Lower lobe of right lung (tissue), 2 donors: ENCODE data around the gene RAD51B. TPM values are rescaled to one million over a fixed set of nuclear protein-coding genes. Genes with fewer than 3 reads are reported as not detected.
A peak's percentile ranks its signal among the peaks of the same experiment; 100 is the strongest.

Experiments
- ATAC-seq, 2 donors: fragments of 200-7000 bp; cut with Tn5 transposase; one replicate each; pipeline ENCODE4 v1.9.1; 2020 to 2022; ENCODE audit warnings: mild to moderate bottlenecking in 2 of 2, moderate library complexity in 2 of 2
- DNase-seq: peaks from one replicate; pipeline ENCODE4 v3.0.0-alpha.2; 2020
- H3K27ac ChIP-seq: fragments of 200-600 bp; one replicate; pipeline ENCODE4 v1.8.0; 2022
- H3K27me3 ChIP-seq: fragments of 200-600 bp; one replicate; pipeline ENCODE4 v1.8.0; 2022; ENCODE audit warnings: low read depth
- H3K36me3 ChIP-seq: fragments of 200-600 bp; one replicate; pipeline ENCODE4 v1.8.0; 2022; ENCODE audit warnings: mild to moderate bottlenecking
- H3K4me1 ChIP-seq: fragments of 200-600 bp; one replicate; pipeline ENCODE4 v1.8.0; 2022
- H3K4me3 ChIP-seq: fragments of 200-600 bp; one replicate; pipeline ENCODE4 v1.8.0; 2022; ENCODE audit warnings: mild to moderate bottlenecking
- H3K9me3 ChIP-seq: fragments of 200-600 bp; one replicate; pipeline ENCODE4 v1.8.0; 2022
- CTCF ChIP-seq: fragments of 200-600 bp; IDR thresholded peaks from one replicate; pipeline ENCODE4 v1.8.0; 2022; ENCODE audit warnings: antibody characterized with exemption, mild to moderate bottlenecking
- intact Hi-C: fragments of 100-400 bp; cut with DNase I; formaldehyde crosslinking; loops from one replicate; pipeline ENCODE4 v1.11.0; 2022
- total RNA-seq: library from RNA; stranded (reverse); fragmentation: NEBNext Ultra II Directional; extraction: Animal tissue kit (Norgen Biotek cat#: 25700); gene quantifications from one replicate; pipeline ENCODE4 v1.2.1, GENCODE V29; 2021
- donor health status: DM: no; HTN: yes; CAD: no; lungs with severe emphysema.

Gene RAD51B
- total RNA-seq, 1 donor from 2014 or later = 22.2 TPM

- ATAC-seq (peak in 1 of 2 donors; percentile 27), DNase-seq (no peak)
- Histone ChIP-seq H3K36me3 (no peaks in the 10 kb centered on the region), H3K27ac (no peak overlapping the region), H3K4me3 (no peak overlapping the region), H3K4me1 (peaks cover 8% of the 10 kb centered on the region), H3K27me3 (no peaks in the 10 kb centered on the region), H3K9me3 (peaks cover 30% of the 10 kb centered on the region)
- intact Hi-C loops = no loop called here
- TF ChIP-seq CTCF = no peak
These were observed 800.4 kb downstream of the RAD51B start for GRCh38 chr14:68619790-68620574.

- DNase-seq = no peak
- ATAC-seq = peak; percentile 36 to 65
- Histone ChIP-seq H3K27me3 (no peaks in the 10 kb centered on the region), H3K9me3 (peaks cover 13% of the 10 kb centered on the region), H3K4me3 (no peak overlapping the region), H3K4me1 (peaks cover 12% of the 10 kb centered on the region), H3K27ac (peak overlapping the region; percentile 47), H3K36me3 (no peaks in the 10 kb centered on the region)
- intact Hi-C loops = no loop called here
- no peak for TF ChIP-seq CTCF
These were observed 802.1 kb downstream of the RAD51B start for GRCh38 chr14:68621400-68622365.

- Histone ChIP-seq H3K27ac (no peak overlapping the region), H3K9me3 (peaks cover 2% of the 10 kb centered on the region), H3K4me3 (no peak overlapping the region), H3K36me3 (no peaks in the 10 kb centered on the region), H3K27me3 (no peaks in the 10 kb centered on the region), H3K4me1 (peaks cover 22% of the 10 kb centered on the region)
- intact Hi-C loops = no loop called here
- ATAC-seq (no peak), DNase-seq (no peak)
- TF ChIP-seq CTCF = no peak
These were observed 803.3 kb downstream of the RAD51B start for GRCh38 chr14:68622856-68623255.

GRCh38 chr14:68623307-68623706 is 803.7 kb downstream of the RAD51B start:
- H3K4me1 ChIP-seq = peaks cover 26% of the 10 kb centered on the region
- H3K36me3 ChIP-seq = no peaks in the 10 kb centered on the region
- DNase-seq (no peak), ATAC-seq (no peak)
- no peak for TF ChIP-seq CTCF
- intact Hi-C loops = no loop called here
- H3K4me3 ChIP-seq = no peak overlapping the region
- H3K27me3 ChIP-seq = no peaks in the 10 kb centered on the region
- H3K9me3 ChIP-seq = no peaks in the 10 kb centered on the region
- no peak overlapping the region for H3K27ac ChIP-seq

GRCh38 chr14:68623826-68624225 is 804.2 kb downstream of the RAD51B start:
- DNase-seq (no peak), ATAC-seq (no peak)
- Histone ChIP-seq H3K27me3 (no peaks in the 10 kb centered on the region), H3K27ac (no peak overlapping the region), H3K4me3 (no peak overlapping the region), H3K36me3 (no peaks in the 10 kb centered on the region), H3K4me1 (peaks cover 26% of the 10 kb centered on the region), H3K9me3 (no peaks in the 10 kb centered on the region)
- intact Hi-C loops = no loop called here
- no peak for TF ChIP-seq CTCF
